K562 (cell line): Measurements from ENCODE around the gene PXN. TPM values are rescaled to one million over a fixed set of nuclear protein-coding genes. Genes with fewer than 3 reads are reported as not detected.

ENCODE experiments used
- ATF1 ChIP-seq, 2 experiments: fragments of 450-650 bp in 1 of 2; IDR thresholded peaks; 2 replicates each; pipeline ENCODE4 v1.6.1; 2016; ENCODE audit warnings: missing compliant biosample characterization in 1 of 2, missing genetic modification characterization in 1 of 2
- CHAMP1 ChIP-seq: fragments of 450-650 bp; IDR thresholded peaks from 2 replicates; pipeline ENCODE4 v1.6.1; 2016; ENCODE audit warnings: mild to moderate bottlenecking
- E4F1 ChIP-seq: fragments of 250-450 bp; sonication (Bioruptor Pico); IDR thresholded peaks from 2 replicates; pipeline ENCODE4 v1.5.0; 2021; ENCODE audit warnings: mild to moderate bottlenecking, borderline replicate concordance
- FOXK1 ChIP-seq: sonication (generic); formaldehyde crosslinking; IDR thresholded peaks from 2 replicates; pipeline ENCODE4 v1.8.0; 2022; ENCODE audit warnings: missing genetic modification reagents, mild to moderate bottlenecking, borderline replicate concordance
- FOXM1 ChIP-seq, 2 experiments: fragments of 450-650 bp in 1 of 2; sonication (generic) in 1 of 2; formaldehyde crosslinking in 1 of 2; IDR thresholded peaks; 2 replicates each; pipeline versions ENCODE4 v1.6.1 to v1.9.0; 2017 to 2022; ENCODE audit warnings: low read depth in 2 of 2, mild to moderate bottlenecking in 2 of 2, missing genetic modification reagents in 1 of 2, moderate library complexity in 1 of 2
- HCFC1 ChIP-seq: IDR thresholded peaks from 2 replicates; pipeline ENCODE4 v1.6.1; 2012; ENCODE audit warnings: low read depth, low read length, improper control_type of control experiment
- HIVEP1 ChIP-seq: fragments of 250-450 bp; sonication (Bioruptor Pico); IDR thresholded peaks from 2 replicates; pipeline ENCODE4 v1.4.0; 2020; ENCODE audit warnings: mild to moderate bottlenecking
- MYC ChIP-seq, 2 experiments: fragments of 250-450 bp in 1 of 2; sonication (Bioruptor Pico) in 1 of 2; IDR thresholded peaks; 2 replicates each; pipeline versions ENCODE4 v1.5.1 to v1.6.1; 2012 to 2021; ENCODE audit warnings: low read depth in 2 of 2, borderline replicate concordance in 1 of 2, improper control_type of control experiment in 1 of 2, low read length in 1 of 2, mild to moderate bottlenecking in 1 of 2, moderate library complexity in 1 of 2
- NCOA2 ChIP-seq, 2 experiments: fragments of 450-650 bp; IDR thresholded peaks; 2 replicates each; pipeline ENCODE4 v1.6.1; 2018; ENCODE audit warnings: mild to moderate bottlenecking in 2 of 2, moderate library complexity in 1 of 2; ENCODE audit not compliant: partially characterized antibody in 2 of 2
- NFATC3 ChIP-seq: fragments of 450-650 bp; IDR thresholded peaks from 2 replicates; pipeline ENCODE4 v1.6.1; 2017; ENCODE audit warnings: mild to moderate bottlenecking
- NR2C1 ChIP-seq, 2 experiments: fragments of 450-650 bp; IDR thresholded peaks; 2 replicates each; pipeline ENCODE4 v1.6.1; 2017; ENCODE audit warnings: mild to moderate bottlenecking in 2 of 2, antibody characterized with exemption in 1 of 2, inconsistent platforms in 1 of 2, missing compliant biosample characterization in 1 of 2, missing genetic modification characterization in 1 of 2
- PKNOX1 ChIP-seq: fragments of 450-650 bp; IDR thresholded peaks from 2 replicates; pipeline ENCODE4 v1.6.1; 2016
- SMARCE1 ChIP-seq: fragments of 450-650 bp; IDR thresholded peaks from 2 replicates; pipeline ENCODE4 v1.7.1; 2016; ENCODE audit warnings: mild to moderate bottlenecking
- TCF3 ChIP-seq: sonication (generic); formaldehyde crosslinking; IDR thresholded peaks from 2 replicates; pipeline ENCODE4 v1.4.0; 2020; ENCODE audit warnings: mild to moderate bottlenecking, missing genetic modification reagents
- THRA ChIP-seq: fragments of 450-650 bp; IDR thresholded peaks from 2 replicates; pipeline ENCODE4 v1.6.1; 2017; ENCODE audit warnings: mild to moderate bottlenecking, moderate library complexity
- ZBTB8A ChIP-seq: fragments of 450-650 bp; IDR thresholded peaks from 2 replicates; pipeline ENCODE4 v1.6.1; 2018; ENCODE audit warnings: mild to moderate bottlenecking, moderate library complexity; ENCODE audit not compliant: partially characterized antibody
- ZNF384 ChIP-seq: IDR thresholded peaks from 2 replicates; pipeline ENCODE4 v1.6.1; 2012; ENCODE audit warnings: low read depth, low read length, improper control_type of control experiment
- ZNF445 ChIP-seq: fragments of 250-450 bp; sonication (Bioruptor Pico); IDR thresholded peaks from 2 replicates; pipeline ENCODE4 v1.4.0; 2020; ENCODE audit warnings: low read depth, mild to moderate bottlenecking, moderate library complexity
- polyA plus RNA-seq, 8 experiments: library from polyadenylated mRNA; depleted of rRNA in 4 of 8; stranded (reverse) in 5 of 8; unstranded in 3 of 8; fragments of >200 nt; fragmentation: Nextera tagmentation in 2 of 8; fragmentation: Illumina TruSeq in 1 of 8; extraction: Ambion mirVana in 2 of 8; extraction: Trizol in 1 of 8; gene quantifications; 2 replicates each; pipeline versions ENCODE4 v1.2.1 to v1.2.3, GENCODE V29; 2011 to 2014; ENCODE audit warnings: inconsistent platforms in 1 of 8, missing spikeins in 1 of 8
- total RNA-seq, 7 experiments: library from RNA; depleted of rRNA in 6 of 7; stranded (reverse); fragments of >200 nt in 6 of 7; fragmentation: Illumina TruSeq in 2 of 7; extraction: Trizol in 2 of 7; gene quantifications; 2 replicates each; pipeline versions ENCODE4 v1.2.1 to v1.2.3, GENCODE V29; 2011 to 2021; ENCODE audit warnings: low replicate concordance in 1 of 7

PXN gene
- total and polyA plus RNA-seq, 9 of the 15 experiments (the other 6 are each of a cell fraction or from before 2014, with no cell fraction given), result 4.0 to 74.1 (median 18.6) TPM

GRCh38 chr12:120301962-120302815 is 36.7 kb upstream of the PXN start, which contains the start of gene SIRT4 (continued):
- 0 out of 2 replicates have a peak, but pooled peaks have one; percentile 69 for TF ChIP-seq CHAMP1
- no peak for TF ChIP-seq ATF1 (CRISPR knock-in tag; IDR thresholded peaks at IDR 0.05)
- peak; percentile 80 for TF ChIP-seq ATF1 (tag; IDR thresholded peaks at IDR 0.05)
- peak; percentile 96 for TF ChIP-seq HCFC1
- TF ChIP-seq MYC (IDR thresholded peaks at IDR 0.05; ENCODE audit: low read depth, low read length), result peak; percentile 36; the same call in 1 of the 2 replicates
- TF ChIP-seq MYC (CRISPR knock-in tag; IDR thresholded peaks at IDR 0.05; ENCODE audit: borderline replicate concordance, low read depth), result no peak
- TF ChIP-seq TCF3 (CRISPR knock-in tag), result peak; percentile 58
- TF ChIP-seq E4F1, result no peak
- TF ChIP-seq NFATC3, result 0 out of 2 replicates have a peak, but pooled peaks have one; percentile 24
- peak; percentile 55; the same call in 1 of the 2 replicates for TF ChIP-seq NR2C1 (IDR thresholded peaks at IDR 0.05)
- no peak for TF ChIP-seq NR2C1 (tag; IDR thresholded peaks at IDR 0.05)
- no peak for TF ChIP-seq ZNF445 (CRISPR knock-in tag)
- no peak for TF ChIP-seq NCOA2 (IDR thresholded peaks at IDR 0.05; ENCODE audit: partially characterized antibody in 2 of 2)
- TF ChIP-seq THRA, result no peak
- TF ChIP-seq FOXM1 (IDR thresholded peaks at IDR 0.05; ENCODE audit: low read depth), result peak; percentile 87
- TF ChIP-seq FOXM1 (CRISPR knock-in tag; IDR thresholded peaks at IDR 0.05; ENCODE audit: low read depth), result no peak
- TF ChIP-seq ZBTB8A, result peak; percentile 27
- no peak for TF ChIP-seq HIVEP1
- TF ChIP-seq ZNF384, result peak; percentile 52
- peak; percentile 39; the same call in 1 of the 2 replicates for TF ChIP-seq SMARCE1
- no peak for TF ChIP-seq FOXK1 (CRISPR knock-in tag)
- TF ChIP-seq PKNOX1, result peak; percentile 97
